HEK293 (cell line): Measurements from ENCODE around the gene NF2.

Experiments used
- CTCF ChIA-PET: fragments of 350-600 bp; formaldehyde crosslinking; extraction: SDS; loops from one replicate; lab custom pipeline; 2021; ENCODE audit warnings: antibody characterized with exemption; lab: Yijun Ruan, JAX
- POLR2A ChIA-PET: fragments of 300-600 bp; formaldehyde crosslinking; extraction: SDS; loops from one replicate; lab custom pipeline; 2020; ENCODE audit warnings: antibody characterized with exemption, inconsistent platforms; lab: Yijun Ruan, JAX
- H3K27ac ChIP-seq: fragments of 200-500 bp; sonication (Bioruptor generic); 2 replicates; pipeline ENCODE4 v1.5.1; 2014; ENCODE audit warnings: low read depth, low read length, control low read depth, inconsistent platforms; ENCODE audit errors: extremely low read depth
- H3K36me3 ChIP-seq, 2 experiments: fragments of 200-500 bp in 1 of 2; sonication (Bioruptor generic) in 1 of 2; 1 replicate in 1 of 2; 2 replicates in 1 of 2; pipeline ENCODE4 v1.5.1; 2014 to 2017; ENCODE audit warnings: inconsistent platforms in 2 of 2, low read length in 2 of 2; ENCODE audit not compliant: control insufficient read depth in 2 of 2, insufficient read depth in 1 of 2
- H3K4me1 ChIP-seq: fragments of 200-500 bp; sonication (Bioruptor generic); 2 replicates; pipeline ENCODE4 v1.5.1; 2014; ENCODE audit warnings: mild to moderate bottlenecking, low read length, inconsistent platforms; ENCODE audit not compliant: control insufficient read depth, insufficient read depth
- H3K4me3 ChIP-seq: 2 replicates; pipeline ENCODE4 v1.5.1; 2011; ENCODE audit warnings: low read depth, mild to moderate bottlenecking, control low read depth, low read length, moderate library complexity
- H3K9me3 ChIP-seq: fragments of 200-500 bp; sonication (Bioruptor generic); 2 replicates; pipeline ENCODE4 v1.5.1; 2014; ENCODE audit warnings: low read depth, low read length, inconsistent platforms; ENCODE audit not compliant: control insufficient read depth, insufficient read depth
- ZBTB11 ChIP-seq: fragments of 450-650 bp; formaldehyde crosslinking; conservative IDR thresholded peaks from 2 replicates; pipeline ENCODE4 v1.5.1; 2016; ENCODE audit warnings: low read depth, missing biosample characterization, missing genetic modification characterization
- ZEB2 ChIP-seq: fragments of 450-650 bp; formaldehyde crosslinking; IDR thresholded peaks from 2 replicates; pipeline ENCODE4 v1.5.1; 2016; ENCODE audit warnings: missing biosample characterization, missing genetic modification characterization
- ZNF157 ChIP-seq: fragments of 450-650 bp; formaldehyde crosslinking; IDR thresholded peaks from 2 replicates; pipeline ENCODE4 v1.5.1; 2016; ENCODE audit warnings: missing biosample characterization, missing genetic modification characterization
- ZNF248 ChIP-seq: fragments of 450-650 bp; formaldehyde crosslinking; IDR thresholded peaks from 2 replicates; pipeline ENCODE4 v1.5.1; 2017; ENCODE audit warnings: missing biosample characterization, missing genetic modification characterization
- ZNF266 ChIP-seq: fragments of 450-650 bp; formaldehyde crosslinking; IDR thresholded peaks from 2 replicates; pipeline ENCODE4 v1.5.1; 2016; ENCODE audit warnings: missing biosample characterization, missing genetic modification characterization, low read depth
- ZNF335 ChIP-seq: fragments of 450-650 bp; formaldehyde crosslinking; conservative IDR thresholded peaks from 2 replicates; pipeline ENCODE4 v1.5.1; 2016; ENCODE audit warnings: missing biosample characterization, missing genetic modification characterization
- ZNF529 ChIP-seq: fragments of 450-650 bp; formaldehyde crosslinking; IDR thresholded peaks from 2 replicates; pipeline ENCODE4 v1.5.1; 2017; ENCODE audit warnings: missing genetic modification characterization, missing biosample characterization; ENCODE audit not compliant: insufficient replicate concordance
- ZNF530 ChIP-seq: fragments of 450-650 bp; formaldehyde crosslinking; IDR thresholded peaks from 2 replicates; pipeline ENCODE4 v1.5.1; 2016; ENCODE audit warnings: low read depth, missing biosample characterization, missing genetic modification characterization
- ZNF701 ChIP-seq: fragments of 450-650 bp; formaldehyde crosslinking; IDR thresholded peaks from 2 replicates; pipeline ENCODE4 v1.5.1; 2016; ENCODE audit warnings: missing biosample characterization, missing genetic modification characterization
- ZNF830 ChIP-seq: fragments of 450-650 bp; IDR thresholded peaks from 2 replicates; pipeline ENCODE4 v1.5.0; 2018; ENCODE audit warnings: missing biosample characterization, missing genetic modification characterization, low read depth, mild to moderate bottlenecking, moderate library complexity
- TF ChIP-seq, protein P1 (sequence below): fragments of 450-650 bp; formaldehyde crosslinking; IDR thresholded peaks from 2 replicates; pipeline ENCODE4 v1.5.1; 2016; ENCODE audit warnings: missing biosample characterization, missing genetic modification characterization

The NF2 gene

GRCh38 chr22:29632672-29633071 lies 29.2 kb downstream of the NF2 start (continued):
- TF ChIP-seq ZNF529 (no peak), ZNF830 (tag by site-specific recombination) (no peak), ZNF701 (tag by site-specific recombination) (no peak), ZNF248 (tag by site-specific recombination) (no peak), ZNF157 (no peak), ZNF335 (tag by site-specific recombination) (no peak), ZNF530 (tag by site-specific recombination) (no peak), ZBTB11 (tag by site-specific recombination) (no peak), ZEB2 (tag by site-specific recombination) (no peak)
- TF ChIP-seq, protein P1, sequence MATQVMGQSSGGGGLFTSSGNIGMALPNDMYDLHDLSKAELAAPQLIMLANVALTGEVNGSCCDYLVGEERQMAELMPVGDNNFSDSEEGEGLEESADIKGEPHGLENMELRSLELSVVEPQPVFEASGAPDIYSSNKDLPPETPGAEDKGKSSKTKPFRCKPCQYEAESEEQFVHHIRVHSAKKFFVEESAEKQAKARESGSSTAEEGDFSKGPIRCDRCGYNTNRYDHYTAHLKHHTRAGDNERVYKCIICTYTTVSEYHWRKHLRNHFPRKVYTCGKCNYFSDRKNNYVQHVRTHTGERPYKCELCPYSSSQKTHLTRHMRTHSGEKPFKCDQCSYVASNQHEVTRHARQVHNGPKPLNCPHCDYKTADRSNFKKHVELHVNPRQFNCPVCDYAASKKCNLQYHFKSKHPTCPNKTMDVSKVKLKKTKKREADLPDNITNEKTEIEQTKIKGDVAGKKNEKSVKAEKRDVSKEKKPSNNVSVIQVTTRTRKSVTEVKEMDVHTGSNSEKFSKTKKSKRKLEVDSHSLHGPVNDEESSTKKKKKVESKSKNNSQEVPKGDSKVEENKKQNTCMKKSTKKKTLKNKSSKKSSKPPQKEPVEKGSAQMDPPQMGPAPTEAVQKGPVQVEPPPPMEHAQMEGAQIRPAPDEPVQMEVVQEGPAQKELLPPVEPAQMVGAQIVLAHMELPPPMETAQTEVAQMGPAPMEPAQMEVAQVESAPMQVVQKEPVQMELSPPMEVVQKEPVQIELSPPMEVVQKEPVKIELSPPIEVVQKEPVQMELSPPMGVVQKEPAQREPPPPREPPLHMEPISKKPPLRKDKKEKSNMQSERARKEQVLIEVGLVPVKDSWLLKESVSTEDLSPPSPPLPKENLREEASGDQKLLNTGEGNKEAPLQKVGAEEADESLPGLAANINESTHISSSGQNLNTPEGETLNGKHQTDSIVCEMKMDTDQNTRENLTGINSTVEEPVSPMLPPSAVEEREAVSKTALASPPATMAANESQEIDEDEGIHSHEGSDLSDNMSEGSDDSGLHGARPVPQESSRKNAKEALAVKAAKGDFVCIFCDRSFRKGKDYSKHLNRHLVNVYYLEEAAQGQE, result no peak

- peaks cover 13% of the 10 kb centered on the region for H3K4me1 ChIP-seq
- peaks cover 8 to 21% of the 10 kb centered on the region in 2 experiments; a peak in 2 of 3 replicates for H3K36me3 ChIP-seq
- ChIA-PET CTCF (interaction anchor here (0.6 to 6.2 kb wide), 6 partner anchors 8 to 454 kb away, joined by 3 to 77 read pairs (median 5); no protein-coding TSS in a partner anchor), POLR2A (no interaction called here)
- H3K27ac ChIP-seq, result no peak overlapping the region
- TF ChIP-seq, protein P1, result peak; percentile 56; the same call in 1 of the 2 replicates
- TF ChIP-seq ZNF266 (tag by site-specific recombination), result no peak
- no peak overlapping the region for H3K4me3 ChIP-seq
- H3K9me3 ChIP-seq, result no peaks in the 10 kb centered on the region
These were observed 30.3 kb downstream of the NF2 start for GRCh38 chr22:29633514-29634312.
